ENCODE data around the gene GABRG3. TPM values are rescaled to one million over a fixed set of nuclear protein-coding genes. Genes with fewer than 3 reads are reported as not detected.

The GABRG3 gene
- total and polyA plus RNA-seq, 2 of the 4 experiments (the other 2 are of a cell fraction) = not detected

DNA sequence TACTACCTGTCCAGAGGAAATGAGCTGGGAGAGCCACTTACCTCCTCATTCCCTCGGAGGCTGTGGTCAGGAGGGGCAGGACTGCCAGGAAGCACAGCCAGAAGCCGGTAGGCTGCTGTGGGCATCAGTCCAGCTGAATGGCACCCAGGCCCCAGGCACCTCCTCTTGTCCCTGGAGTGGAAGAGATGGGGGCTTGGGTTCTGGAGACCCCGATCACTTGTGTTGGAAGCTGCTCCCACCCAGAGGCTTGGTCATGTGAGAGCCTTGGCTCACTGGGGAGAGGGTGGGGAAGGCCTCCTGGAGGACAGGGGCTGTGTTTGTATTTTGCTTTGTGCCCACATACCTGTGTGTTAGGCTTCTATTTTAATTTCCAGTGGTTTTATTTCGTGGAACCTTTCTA, 261.9 kb downstream of the GABRG3 start:
- H3K18ac ChIP-seq (ENCODE audit: low read depth, low read length) = no peak overlapping the region
- no peak overlapping the region for H3K4ac ChIP-seq (ENCODE audit: low read depth, low read length)
- H4K8ac ChIP-seq (ENCODE audit: low read depth in 2 of 2, low read length in 2 of 2) = no peak overlapping the region
- WGBS, 2 experiments (ENCODE audit: extremely low coverage in 2 of 2, insufficient read length in 1 of 2) = 71% methylated on average over 2 of the region's 4 CpGs; no CpG with 5 or more reads in 1 of the 2 experiments
- no peak overlapping the region for H2AK5ac ChIP-seq (ENCODE audit: low read depth, low read length)
- BruUV-seq (replicated peaks) = no TSS peak
- no peak overlapping the region for H3K4me2 ChIP-seq (ENCODE audit: low read depth, low read length)
- no peak overlapping the region for H2BK20ac ChIP-seq (ENCODE audit: low read depth, low read length)
- H3K9me3 ChIP-seq (ENCODE audit: control insufficient read depth, insufficient read depth, low read length) = peaks cover 28% of the 10 kb centered on the region
- no peaks in the 10 kb centered on the region for H4K20me1 ChIP-seq (ENCODE audit: insufficient read depth, low read length)
- ATAC-seq (ENCODE audit: low read depth) (no peak), DNase-seq (no peak)
- no peak overlapping the region for H3K23ac ChIP-seq (ENCODE audit: low read depth, low read length)
- dilution Hi-C loops (cut with HindIII; ENCODE audit: low sequenced_read_pairs, unreplicated experiment) = no loop called here
- intact Hi-C loops (cut with micrococcal nuclease) = no loop called here
- no peaks in the 10 kb centered on the region for H3K27me3 ChIP-seq (ENCODE audit: control insufficient read depth, insufficient read depth, low read length)
- no peak overlapping the region for H2BK5ac ChIP-seq (ENCODE audit: low read depth, low read length, poor library complexity, severe bottlenecking)
- no peaks in the 10 kb centered on the region for H3K79me1 ChIP-seq (ENCODE audit: low read depth in 1 of 2, low read length in 2 of 2)
- H2AK9ac ChIP-seq (replicated peaks; ENCODE audit: low read depth, low read length, poor library complexity) = no peak overlapping the region
- H3K36me3 ChIP-seq (ENCODE audit: control insufficient read depth, insufficient read depth, low read length) = no peaks in the 10 kb centered on the region
- H3K14ac ChIP-seq (replicated peaks; ENCODE audit: low read depth, low read length) = no peak overlapping the region
- ChIA-PET POLR2A (ENCODE audit: unreplicated experiment) (no interaction called here), CTCF (no interaction called here)
- no peak overlapping the region for H3K27ac ChIP-seq (ENCODE audit: insufficient read depth, low read length)
- in situ Hi-C loops (cut with MboI; ENCODE audit: low sequenced_read_pairs) = no loop called here
- no peak overlapping the region for H3K4me3 ChIP-seq (ENCODE audit: insufficient read depth, low read depth, low read length)
- H2BK120ac ChIP-seq (ENCODE audit: low read depth, low read length) = no peak overlapping the region
- no peak overlapping the region for H4K91ac ChIP-seq (ENCODE audit: insufficient read depth, low read depth, low read length)
- H2AFZ ChIP-seq (replicated peaks; ENCODE audit: low read length, poor library complexity) = no peak overlapping the region
- TF ChIP-seq POLR2A (IDR thresholded peaks at IDR 0.05; ENCODE audit: low read depth, low read length) = no peak
- no peak overlapping the region for H4K5ac ChIP-seq (ENCODE audit: low read depth, low read length)
- H3K9ac ChIP-seq (ENCODE audit: low read depth, low read length) = no peak overlapping the region
- H2BK15ac ChIP-seq (ENCODE audit: low read depth, low read length) = no peak overlapping the region
- H3K56ac ChIP-seq (ENCODE audit: extremely low read depth, insufficient read depth, low read length) = no peak overlapping the region
- no peaks in the 10 kb centered on the region for H3K9me1 ChIP-seq (ENCODE audit: insufficient read depth, low read length)
- no peaks in the 10 kb centered on the region for H3K4me1 ChIP-seq (ENCODE audit: control insufficient read depth, insufficient read depth, low read length)

Data from IMR-90 (cell line).